GM10266 (cell line): ENCODE results near the gene NR2E1.

Source experiments
- DNase-seq: peaks from one replicate; pipeline ENCODE4 v3.0.0; 2012; ENCODE audit errors: extremely low spot score
- CTCF ChIP-seq: IDR thresholded peaks from 2 replicates; pipeline ENCODE4 v1.5.1; 2012; ENCODE audit warnings: mild to moderate bottlenecking, low read depth; ENCODE audit not compliant: control insufficient read depth, insufficient read depth; ENCODE audit errors: missing control alignments

The NR2E1 gene

GRCh38 chr6:108176281-108177089 lies 10.7 kb downstream of the NR2E1 start:
- no peak for DNase-seq
- TF ChIP-seq CTCF: no peak

GRCh38 chr6:108179741-108180140 lies 13.9 kb downstream of the NR2E1 start:
- TF ChIP-seq CTCF: no peak
- DNase-seq: no peak

- no peak for TF ChIP-seq CTCF
- DNase-seq: no peak
Observed at GRCh38 chr6:108180266-108180665, 14.4 kb downstream of the NR2E1 start.

GRCh38 chr6:108180776-108181175 lies 15.0 kb downstream of the NR2E1 start:
- TF ChIP-seq CTCF: no peak
- DNase-seq: no peak

GRCh38 chr6:108186226-108186625 lies 20.4 kb downstream of the NR2E1 start:
- no peak for DNase-seq
- no peak for TF ChIP-seq CTCF

- DNase-seq: no peak
- TF ChIP-seq CTCF: no peak
Observed at GRCh38 chr6:108187519-108187918, 21.7 kb downstream of the NR2E1 start.

GRCh38 chr6:108193131-108193530 lies 27.3 kb downstream of the NR2E1 start:
- no peak for TF ChIP-seq CTCF
- DNase-seq: no peak
